B cell (primary cell): Measurements from ENCODE around the gene NDUFAB1. TPM values are rescaled to one million over a fixed set of nuclear protein-coding genes. Genes with fewer than 3 reads are reported as not detected.

Source experiments
- ATAC-seq: fragments of 200-7000 bp; cut with Tn5 transposase; one replicate; pipeline ENCODE4 v1.10.0; 2021; ENCODE audit warnings: low read depth, mild to moderate bottlenecking, moderate number of reproducible peaks, moderate library complexity
- CTCF ChIA-PET: fragments of 350-600 bp; sonication (Branson Sonifier 250); formaldehyde crosslinking; loops from one replicate; lab custom pipeline; 2021; ENCODE audit warnings: antibody characterized with exemption, inconsistent platforms; lab: Charles Lee
- POLR2A ChIA-PET: fragments of 350-600 bp; sonication (Branson Sonifier 250); formaldehyde crosslinking; loops from one replicate; lab custom pipeline; 2021; ENCODE audit warnings: antibody characterized with exemption; lab: Charles Lee
- DNase-seq: peaks from one replicate; pipeline ENCODE4 v3.0.0; 2013
- H2AFZ ChIP-seq: 2 replicates; pipeline ENCODE4 v1.6.1; 2012; ENCODE audit warnings: mild to moderate bottlenecking, low read depth, low read length; ENCODE audit not compliant: insufficient read depth, poor library complexity, severe bottlenecking
- H3K27ac ChIP-seq, 2 donors: 1 replicate in 1 of 2; 2 replicates in 1 of 2; pipeline ENCODE4 v1.5.1; 2012 to 2013; ENCODE audit warnings: low read length in 2 of 2, mild to moderate bottlenecking in 2 of 2, moderate library complexity in 1 of 2
- H3K27me3 ChIP-seq, 4 experiments: fragments of 200-600 bp in 1 of 4; sonication (generic) in 1 of 4; replicated peaks in 1 of 4; 1 replicate in 2 of 4; 2 replicates in 2 of 4; pipeline versions ENCODE4 v1.6.1 to v1.7.0; 2013 to 2016; ENCODE audit warnings: low read length in 3 of 4, mild to moderate bottlenecking in 2 of 4, mixed read lengths in 1 of 4, moderate library complexity in 1 of 4; ENCODE audit not compliant: insufficient read depth in 4 of 4, control insufficient read depth in 3 of 4; ENCODE audit errors: control extremely low read depth in 1 of 4
- H3K36me3 ChIP-seq, 2 experiments: replicated peaks in 1 of 2; 1 replicate in 1 of 2; 2 replicates in 1 of 2; pipeline versions ENCODE4 v1.6.1 to v1.7.1; 2013; ENCODE audit warnings: low read length in 1 of 2; ENCODE audit not compliant: insufficient read depth in 2 of 2, control insufficient read depth in 1 of 2; ENCODE audit errors: control extremely low read depth in 1 of 2, extremely low read depth in 1 of 2
- H3K4me1 ChIP-seq, 2 donors: fragments of 200-600 bp in 1 of 2; sonication (generic) in 1 of 2; 1 replicate in 1 of 2; 2 replicates in 1 of 2; pipeline versions ENCODE4 v1.5.1 to v1.6.1; 2013 to 2017; ENCODE audit warnings: low read length in 2 of 2; ENCODE audit not compliant: control insufficient read depth in 2 of 2, insufficient read depth in 2 of 2
- H3K4me2 ChIP-seq: replicated peaks from 2 replicates; pipeline ENCODE3; 2012; ENCODE audit warnings: mild to moderate bottlenecking, low read depth, low read length; ENCODE audit not compliant: poor library complexity, severe bottlenecking
- H3K4me3 ChIP-seq, 5 experiments: fragments of 200-600 bp in 1 of 5; sonication (generic) in 1 of 5; 1 replicate in 3 of 5; 2 replicates in 2 of 5; pipeline versions ENCODE4 v1.5.1 to v1.7.0; 2011 to 2016; ENCODE audit warnings: low read length in 4 of 5, mild to moderate bottlenecking in 4 of 5, low read depth in 2 of 5, control low read depth in 1 of 5, moderate library complexity in 1 of 5; ENCODE audit not compliant: insufficient read depth in 1 of 5; ENCODE audit errors: control extremely low read depth in 1 of 5, extremely low read depth in 1 of 5
- H3K79me2 ChIP-seq: fragments of 200-600 bp; sonication (generic); one replicate; pipeline ENCODE4 v1.6.0; 2016; ENCODE audit warnings: low read length; ENCODE audit not compliant: control insufficient read depth, insufficient read depth
- H3K9ac ChIP-seq: fragments of 200-600 bp; sonication (generic); 2 replicates; pipeline ENCODE4 v1.6.1; 2017; ENCODE audit warnings: mild to moderate bottlenecking, low read length, moderate library complexity
- H3K9me3 ChIP-seq, 3 donors: one replicate each; pipeline versions ENCODE4 v1.6.1 to v1.7.1; 2013; ENCODE audit warnings: low read length in 2 of 3; ENCODE audit not compliant: control insufficient read depth in 2 of 3, insufficient read depth in 1 of 3; ENCODE audit errors: control extremely low read depth in 1 of 3
- H4K20me1 ChIP-seq: 2 replicates; pipeline ENCODE4 v1.6.0; 2012; ENCODE audit warnings: mild to moderate bottlenecking, low read length; ENCODE audit not compliant: insufficient read depth, control insufficient read depth, poor library complexity, severe bottlenecking
- H3K27ac Mint-ChIP-seq: one replicate; pipeline ENCODE4 v1.8.0; 2021; ENCODE audit warnings: mixed read lengths
- H3K27me3 Mint-ChIP-seq: one replicate; pipeline ENCODE4 v1.8.0; 2021; ENCODE audit warnings: mixed read lengths
- H3K4me1 Mint-ChIP-seq: one replicate; pipeline ENCODE4 v1.8.0; 2021; ENCODE audit warnings: mixed read lengths
- H3K4me3 Mint-ChIP-seq: one replicate; pipeline ENCODE4 v1.8.0; 2021; ENCODE audit warnings: mixed read lengths
- H3K9me3 Mint-ChIP-seq: one replicate; pipeline ENCODE4 v1.8.0; 2022; ENCODE audit warnings: mixed read lengths; ENCODE audit not compliant: insufficient read depth
- CTCF ChIP-seq: fragments of 200-600 bp; IDR thresholded peaks from one replicate; pipeline ENCODE4 v1.8.0; 2022; ENCODE audit warnings: antibody characterized with exemption, mild to moderate bottlenecking
- EZH2 ChIP-seq: IDR thresholded peaks from 2 replicates; pipeline ENCODE4 v1.6.1; 2012; ENCODE audit warnings: borderline replicate concordance, low read depth, mild to moderate bottlenecking, moderate library complexity, low read length; ENCODE audit not compliant: insufficient read depth, poor library complexity, severe bottlenecking
- WGBS: methylation state at CpG from one replicate; pipeline ENCODE4 v1.1.5; 2013; ENCODE audit warnings: missing lambda C conversion rate; ENCODE audit not compliant: insufficient coverage; 5-methylcytosine and 5-hydroxymethylcytosine counted together
- intact Hi-C: fragments of 100-400 bp; cut with micrococcal nuclease; formaldehyde crosslinking; loops from one replicate; pipeline ENCODE4 v1.10.0; 2022
- polyA plus RNA-seq: library from polyadenylated mRNA; depleted of rRNA; stranded (reverse); fragments of >200 nt; gene quantifications from 2 replicates; pipeline ENCODE4 v1.2.3, GENCODE V29; 2012
- total RNA-seq, 2 donors: library from RNA; stranded (reverse); fragments of 120-200 nt in 1 of 2; gene quantifications; 1 replicate in 1 of 2; 2 replicates in 1 of 2; pipeline versions ENCODE4 v1.2.3 to v1.2.4, GENCODE V29; 2013 to 2022

NDUFAB1 gene
- total and polyA plus RNA-seq, 2 donors (not counting 1 experiment from before 2014, with no cell fraction given): 33.6 to 39.3 TPM

- ATAC-seq (no peak), DNase-seq (no peak)
- no peaks in the 10 kb centered on the region for H3K9me3 Mint-ChIP-seq
- CTCF ChIA-PET: no interaction called here
- peaks cover 25% of the 10 kb centered on the region for H3K4me1 Mint-ChIP-seq
- Histone ChIP-seq H3K4me3 (no peak overlapping the region), H3K9me3 (no peaks in the 10 kb centered on the region), H3K27ac (no peak overlapping the region), H2AFZ (no peak overlapping the region), H3K9ac (no peak overlapping the region), H3K4me2 (no peak overlapping the region), H3K79me2 (peaks cover 10% of the 10 kb centered on the region), H3K4me1 (peaks cover 20 to 28% of the 10 kb centered on the region in 2 donors), H3K27me3 (no peaks in the 10 kb centered on the region), H4K20me1 (no peaks in the 10 kb centered on the region), H3K36me3 (peaks cover 1 to 56% of the 10 kb centered on the region in 2 experiments)
- no peaks in the 10 kb centered on the region for H3K27me3 Mint-ChIP-seq
- no peak overlapping the region for H3K27ac Mint-ChIP-seq
- intact Hi-C loops: no loop called here
- H3K4me3 Mint-ChIP-seq: no peak overlapping the region
- POLR2A ChIA-PET: no interaction called here
- TF ChIP-seq EZH2 (no peak), CTCF (no peak)
- 100% methylated on average over 1 of the region's 3 CpGs for WGBS
Measured at GRCh38 chr16:23567602-23568001, 28.5 kb downstream of the NDUFAB1 start.

GRCh38 chr16:23566724-23567123, 29.4 kb downstream of the NDUFAB1 start:
- DNase-seq: no peak
- Mint-ChIP-seq H3K27ac (no peak overlapping the region), H3K4me3 (no peak overlapping the region), H3K4me1 (peaks cover 21% of the 10 kb centered on the region), H3K27me3 (no peaks in the 10 kb centered on the region), H3K9me3 (no peaks in the 10 kb centered on the region)
- Histone ChIP-seq H3K9me3 (no peaks in the 10 kb centered on the region), H3K79me2 (peaks cover 10% of the 10 kb centered on the region), H3K27me3 (no peaks in the 10 kb centered on the region), H2AFZ (no peak overlapping the region), H4K20me1 (no peaks in the 10 kb centered on the region), H3K27ac (no peak overlapping the region), H3K36me3 (peaks cover 1 to 60% of the 10 kb centered on the region in 2 experiments), H3K4me2 (no peak overlapping the region), H3K4me1 (peaks cover 20 to 28% of the 10 kb centered on the region in 2 donors), H3K9ac (no peak overlapping the region), H3K4me3 (no peak overlapping the region)
- 98% methylated on average over 6 of the region's 8 CpGs for WGBS
- ChIA-PET CTCF (interaction anchor here (1.1 kb wide), 1 partner anchor 9 kb away, joined by 3 read pairs; no protein-coding TSS in a partner anchor), POLR2A (no interaction called here)
- TF ChIP-seq EZH2 (no peak), CTCF (no peak)
- no peak for ATAC-seq
- intact Hi-C loops: no loop called here
